Measurements from ENCODE around the gene TBC1D3B. TPM values are rescaled to one million over a fixed set of nuclear protein-coding genes. Genes with fewer than 3 reads are reported as not detected.

TBC1D3B gene
- total and polyA plus RNA-seq, 2 donors (not counting 3 experiments of a cell fraction or from before 2014, with no cell fraction given), result 0.81 to 3.3 TPM

DNA sequence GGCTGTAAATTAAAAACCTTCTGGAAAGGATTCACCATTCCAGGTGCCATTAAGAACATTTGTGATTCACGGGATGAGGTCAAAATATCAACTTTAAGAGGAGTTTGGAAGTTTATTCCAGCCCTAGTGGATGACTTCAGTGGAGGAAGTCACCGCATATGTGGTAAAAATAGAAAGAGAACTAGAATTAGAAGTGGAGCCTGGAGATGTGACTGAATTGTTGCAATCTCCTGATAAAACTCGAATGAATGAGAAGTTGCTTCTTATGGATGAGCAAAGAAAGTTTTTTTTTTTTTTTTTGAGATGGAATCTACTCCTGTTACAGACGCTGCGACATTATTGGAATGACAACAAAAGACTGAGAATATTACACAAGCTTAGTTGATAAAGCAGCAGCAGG, 46.1 kb downstream of the TBC1D3B start:
- ChIA-PET CTCF (interaction anchor here (0.9 kb wide), 1 partner anchor 161 kb away, joined by 3 read pairs; no protein-coding TSS in a partner anchor), POLR2A (no interaction called here)

More for the DNA sequence above, 46.1 kb downstream of the TBC1D3B start:
- H3K9ac ChIP-seq (replicated peaks; ENCODE audit: extremely low read depth, insufficient read depth, low read length), result no peak overlapping the region
- H3K4me1 ChIP-seq (ENCODE audit: control insufficient read depth, extremely low read depth, insufficient read depth, low read length), result no peaks in the 10 kb centered on the region
- no peak for DNase-seq (ENCODE audit: low read depth, low spot score)
- no peak overlapping the region for H2AFZ ChIP-seq (ENCODE audit: low read depth, low read length)
- no peak overlapping the region for H3K27ac ChIP-seq (ENCODE audit: insufficient read depth, low read depth, low read length)
- H3K4me3 ChIP-seq (replicated peaks in 1 of 3; ENCODE audit: insufficient read depth in 1 of 3, low read depth in 1 of 3, low read length in 3 of 3), result no peak overlapping the region
- dilution Hi-C loops (cut with MboI; ENCODE audit: extremely low pct_ligation_motif_present, low sequenced_read_pairs) (no loop called here), intact Hi-C loops (cut with micrococcal nuclease) (no loop called here)
- H3K36me3 ChIP-seq (ENCODE audit: control insufficient read depth in 2 of 2, extremely low read depth in 1 of 2, insufficient read depth in 2 of 2, low read length in 2 of 2), result no peaks in the 10 kb centered on the region
- H4K20me1 ChIP-seq (replicated peaks; ENCODE audit: control insufficient read depth, extremely low read depth, insufficient read depth, low read length), result no peaks in the 10 kb centered on the region
- no peak overlapping the region for H3K4me2 ChIP-seq (ENCODE audit: insufficient read depth, low read length)
- no peaks in the 10 kb centered on the region for H3K9me3 ChIP-seq (replicated peaks; ENCODE audit: control insufficient read depth, insufficient read depth, low read length)
- peaks cover 0 to 5% of the 10 kb centered on the region in 2 experiments for H3K27me3 ChIP-seq (ENCODE audit: control insufficient read depth in 2 of 2, insufficient read depth in 2 of 2, low read length in 2 of 2)
- H3K79me2 ChIP-seq (ENCODE audit: control insufficient read depth, insufficient read depth, low read length), result no peaks in the 10 kb centered on the region
- H3K9me1 ChIP-seq (replicated peaks; ENCODE audit: control insufficient read depth, extremely low read depth, insufficient read depth, low read length), result no peaks in the 10 kb centered on the region
- no peak for FAIRE-seq
- BruUV-seq (replicated peaks), result no TSS peak
- TF ChIP-seq MYC (IDR thresholded peaks at IDR 0.05; ENCODE audit: low read depth, low read length) (no peak), POLR2AphosphoS5 (IDR thresholded peaks at IDR 0.05; ENCODE audit: insufficient read depth, low read depth, low read length) (no peak), FOS (IDR thresholded peaks at IDR 0.05; ENCODE audit: borderline replicate concordance, insufficient read depth, low read length) (no peak), GATA2 (IDR thresholded peaks at IDR 0.05; ENCODE audit: insufficient read depth, insufficient read length, low read depth, low read length) (no peak), MAX (IDR thresholded peaks at IDR 0.05; ENCODE audit: insufficient read depth, insufficient read length) (no peak), JUN (IDR thresholded peaks at IDR 0.05; ENCODE audit: borderline replicate concordance, insufficient read depth, insufficient read length, low read depth) (no peak), POLR2A (IDR thresholded peaks at IDR 0.05; ENCODE audit: low read depth, low read length) (no peak), CTCF (IDR thresholded peaks at IDR 0.05; ENCODE audit: extremely low read depth in 1 of 2, insufficient read depth in 1 of 2, low read depth in 1 of 2, low read length in 2 of 2) (no peak), EZH2 (IDR thresholded peaks at IDR 0.05; ENCODE audit: borderline replicate concordance, low read depth, low read length, severe bottlenecking) (no peak)

Measured in endothelial cell of umbilical vein (primary cell).